Tibial nerve (tissue), 4 donors: ENCODE results near the gene MLC1.

ENCODE experiments used
- EP300 ChIP-seq, 2 donors: sonication (generic); formaldehyde crosslinking; IDR thresholded peaks; one replicate each; pipeline ENCODE4 v1.6.1; 2017; ENCODE audit warnings: antibody characterized with exemption in 2 of 2, mild to moderate bottlenecking in 1 of 2
- TF ChIP-seq, protein P1 (sequence below), 5 experiments: fragments of 200-600 bp in 3 of 5; fragments of 450-650 bp in 2 of 5; sonication (generic) in 3 of 5; IDR thresholded peaks; one replicate each; pipeline ENCODE4 v1.5.1; 2016 to 2019; ENCODE audit warnings: antibody characterized with exemption in 5 of 5, mild to moderate bottlenecking in 3 of 5, moderate library complexity in 2 of 5

DNA sequence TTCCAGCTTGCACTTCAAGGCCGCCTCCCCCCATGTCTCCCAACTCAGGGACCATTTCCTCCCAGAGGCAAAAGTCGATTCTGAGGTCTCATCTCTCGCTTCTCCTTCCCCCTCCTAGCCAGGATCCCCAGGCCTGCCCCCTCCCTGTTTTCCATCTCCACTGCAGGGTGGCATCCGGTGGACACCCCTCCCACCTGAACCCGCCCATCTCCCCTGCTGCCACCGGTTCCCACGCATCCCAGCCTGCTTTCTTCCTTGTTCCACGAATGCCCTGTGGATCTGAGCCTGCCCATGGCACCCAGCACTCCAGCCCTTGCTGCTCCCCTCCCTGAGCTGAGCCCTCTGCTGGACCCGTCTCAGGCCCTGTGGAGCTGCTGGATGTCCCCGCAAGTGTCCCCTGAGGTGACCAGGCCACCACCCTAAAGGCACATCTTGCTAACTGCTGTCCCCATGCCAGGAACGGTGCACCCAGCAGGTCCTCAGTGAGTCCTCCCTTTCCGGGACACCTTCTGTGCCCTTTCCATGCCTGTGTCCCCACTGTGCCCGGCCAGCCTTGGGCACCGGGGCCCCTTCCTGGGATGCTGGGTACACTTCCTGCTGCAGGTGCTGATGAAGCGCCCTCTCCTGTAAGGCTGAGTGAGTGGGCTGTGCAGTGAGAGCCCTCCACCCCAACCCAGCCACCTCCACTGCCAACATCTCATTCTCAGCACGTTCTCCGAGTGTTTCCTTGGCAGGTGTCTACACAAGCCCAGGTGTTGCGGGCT is 73.6 kb downstream of the MLC1 start:
- TF ChIP-seq, protein P1, sequence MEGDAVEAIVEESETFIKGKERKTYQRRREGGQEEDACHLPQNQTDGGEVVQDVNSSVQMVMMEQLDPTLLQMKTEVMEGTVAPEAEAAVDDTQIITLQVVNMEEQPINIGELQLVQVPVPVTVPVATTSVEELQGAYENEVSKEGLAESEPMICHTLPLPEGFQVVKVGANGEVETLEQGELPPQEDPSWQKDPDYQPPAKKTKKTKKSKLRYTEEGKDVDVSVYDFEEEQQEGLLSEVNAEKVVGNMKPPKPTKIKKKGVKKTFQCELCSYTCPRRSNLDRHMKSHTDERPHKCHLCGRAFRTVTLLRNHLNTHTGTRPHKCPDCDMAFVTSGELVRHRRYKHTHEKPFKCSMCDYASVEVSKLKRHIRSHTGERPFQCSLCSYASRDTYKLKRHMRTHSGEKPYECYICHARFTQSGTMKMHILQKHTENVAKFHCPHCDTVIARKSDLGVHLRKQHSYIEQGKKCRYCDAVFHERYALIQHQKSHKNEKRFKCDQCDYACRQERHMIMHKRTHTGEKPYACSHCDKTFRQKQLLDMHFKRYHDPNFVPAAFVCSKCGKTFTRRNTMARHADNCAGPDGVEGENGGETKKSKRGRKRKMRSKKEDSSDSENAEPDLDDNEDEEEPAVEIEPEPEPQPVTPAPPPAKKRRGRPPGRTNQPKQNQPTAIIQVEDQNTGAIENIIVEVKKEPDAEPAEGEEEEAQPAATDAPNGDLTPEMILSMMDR (IDR thresholded peaks at IDR 0.05): no peak
- no peak for TF ChIP-seq EP300 (IDR thresholded peaks at IDR 0.05)
